HG03521 (cell line): ENCODE results near the gene PTN.
"Not testable (repeated sequence)": the region's sequence is repeated elsewhere in the genome, so short reads cannot be mapped to it uniquely, and the experiment has no call there.

Source experiments
- ATAC-seq: cut with Tn5 transposase; IDR thresholded peaks from one replicate; pipeline ENCODE4 v1.9.1; 2021; ENCODE audit warnings: mild to moderate bottlenecking, moderate library complexity; ENCODE audit not compliant: unreplicated experiment

PTN gene

DNA sequence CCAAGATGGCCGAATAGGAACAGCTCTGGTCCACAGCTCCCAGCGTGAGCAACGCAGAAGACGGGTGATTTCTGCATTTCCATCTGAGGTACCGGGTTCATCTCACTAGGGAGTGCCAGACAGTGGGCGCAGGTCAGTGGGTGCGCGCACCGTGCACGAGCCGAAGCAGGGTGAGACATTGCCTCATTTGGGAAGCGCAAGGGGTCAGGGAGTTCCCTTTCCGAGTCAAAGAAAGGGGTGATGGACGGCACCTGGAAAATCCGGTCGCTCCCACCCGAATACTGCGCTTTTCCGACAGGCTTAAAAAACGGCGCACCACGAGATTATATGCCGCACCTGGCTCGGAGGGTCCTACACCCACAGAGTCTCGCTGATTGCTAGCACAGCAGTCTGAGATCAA lies 161.9 kb downstream of the PTN start:
- ATAC-seq: not testable (repeated sequence)
